Naive thymus-derived CD8-positive, alpha-beta T cell (primary cell): ENCODE measurements around the gene DGKI. TPM values are rescaled to one million over a fixed set of nuclear protein-coding genes. Genes with fewer than 3 reads are reported as not detected.

ENCODE experiments used
- ATAC-seq, 2 donors: fragments of 150-1000 bp; cut with Tn5 transposase in 1 of 2; sonication (Bioruptor Pico), chemical (Tn5 transposase) in 1 of 2; 1 replicate in 1 of 2; 2 replicates in 1 of 2; pipeline ENCODE4 v1.10.0; 2021; ENCODE audit warnings: mild to moderate bottlenecking in 2 of 2, moderate library complexity in 2 of 2
- POLR2A ChIA-PET: fragments of 350-600 bp; sonication (Branson Sonifier 250); formaldehyde crosslinking; loops from one replicate; lab custom pipeline; 2021; ENCODE audit warnings: antibody characterized with exemption; lab: Charles Lee
- DNase-seq, 10 donors: peaks; one replicate each; pipeline versions ENCODE4 v3.0.0 to v3.0.0-alpha.2; 2020 to 2022
- H3K27ac Mint-ChIP-seq, 10 donors: one replicate each; pipeline ENCODE4 v1.8.0; 2020 to 2022; ENCODE audit warnings: mild to moderate bottlenecking in 10 of 10, mixed read lengths in 10 of 10, moderate library complexity in 4 of 10, inconsistent platforms in 1 of 10
- H3K27me3 Mint-ChIP-seq, 5 donors: one replicate each; pipeline ENCODE4 v1.8.0; 2021 to 2022; ENCODE audit warnings: mixed read lengths in 5 of 5
- H3K36me3 Mint-ChIP-seq, 3 donors: one replicate each; pipeline ENCODE4 v1.8.0; 2020 to 2022; ENCODE audit warnings: mixed read lengths in 3 of 3, mild to moderate bottlenecking in 2 of 3, inconsistent platforms in 1 of 3
- H3K4me1 Mint-ChIP-seq, 4 donors: one replicate each; pipeline ENCODE4 v1.8.0; 2021 to 2022; ENCODE audit warnings: mixed read lengths in 4 of 4
- H3K4me3 Mint-ChIP-seq, 10 donors: one replicate each; pipeline ENCODE4 v1.8.0; 2020 to 2022; ENCODE audit warnings: mild to moderate bottlenecking in 10 of 10, mixed read lengths in 10 of 10, moderate library complexity in 6 of 10, inconsistent platforms in 1 of 10
- H3K9me3 Mint-ChIP-seq, 9 donors: one replicate each; pipeline ENCODE4 v1.8.0; 2020 to 2022; ENCODE audit warnings: mixed read lengths in 9 of 9, mild to moderate bottlenecking in 3 of 9, inconsistent platforms in 1 of 9, moderate library complexity in 1 of 9
- polyA plus RNA-seq, 3 donors: library from polyadenylated mRNA; unstranded; fragments of 300-500 nt; fragmentation: Illumina TruSeq; gene quantifications; one replicate each; pipeline ENCODE4 v1.2.3, GENCODE V29; 2021
- total RNA-seq, 8 experiments: library from RNA in 2 of 8; stranded (reverse) in 2 of 8; gene quantifications; one replicate each; pipeline ENCODE4 v1.2.3 and lab custom pipeline; 2021 to 2026

Gene DGKI
- total and polyA plus RNA-seq, 5 experiments from 2014 or later, result 0.01 TPM; not detected in 4

- POLR2A ChIA-PET, result no interaction called here
- H3K4me1 Mint-ChIP-seq, result no peaks in the 10 kb centered on the region
- H3K36me3 Mint-ChIP-seq, result no peaks in the 10 kb centered on the region
- DNase-seq (no peak), ATAC-seq (no peak)
- H3K4me3 Mint-ChIP-seq, result no peak overlapping the region
- H3K27me3 Mint-ChIP-seq, result peaks cover 5 to 13% (median 10%) of the 10 kb centered on the region in 5 donors
- no peaks in the 10 kb centered on the region for H3K9me3 Mint-ChIP-seq
- H3K27ac Mint-ChIP-seq, result no peak overlapping the region
Observed at GRCh38 chr7:137601642-137602041, 245.1 kb downstream of the DGKI start.

- Mint-ChIP-seq H3K4me1 (no peaks in the 10 kb centered on the region), H3K9me3 (no peaks in the 10 kb centered on the region), H3K4me3 (no peak overlapping the region), H3K27me3 (peaks cover 3 to 13% (median 8%) of the 10 kb centered on the region in 5 donors), H3K36me3 (no peaks in the 10 kb centered on the region), H3K27ac (no peak overlapping the region)
- POLR2A ChIA-PET, result no interaction called here
- ATAC-seq (no peak), DNase-seq (no peak)
Observed at GRCh38 chr7:137597856-137598255, 248.9 kb downstream of the DGKI start.

GRCh38 chr7:137593115-137593711, 253.6 kb downstream of the DGKI start:
- Mint-ChIP-seq H3K27ac (no peak overlapping the region), H3K4me1 (no peaks in the 10 kb centered on the region), H3K9me3 (no peaks in the 10 kb centered on the region), H3K4me3 (no peak overlapping the region), H3K36me3 (no peaks in the 10 kb centered on the region), H3K27me3 (peaks cover 3 to 11% (median 7%) of the 10 kb centered on the region in 5 donors)
- POLR2A ChIA-PET, result no interaction called here
- ATAC-seq (no peak), DNase-seq (no peak)

GRCh38 chr7:137592232-137592896, 254.4 kb downstream of the DGKI start:
- H3K27ac Mint-ChIP-seq, result no peak overlapping the region
- DNase-seq (no peak), ATAC-seq (no peak)
- POLR2A ChIA-PET, result no interaction called here
- H3K27me3 Mint-ChIP-seq, result peaks cover 3 to 11% (median 7%) of the 10 kb centered on the region in 5 donors
- H3K4me3 Mint-ChIP-seq, result no peak overlapping the region
- no peaks in the 10 kb centered on the region for H3K36me3 Mint-ChIP-seq
- H3K4me1 Mint-ChIP-seq, result no peaks in the 10 kb centered on the region
- no peaks in the 10 kb centered on the region for H3K9me3 Mint-ChIP-seq

GRCh38 chr7:137591421-137591837, 255.3 kb downstream of the DGKI start:
- Mint-ChIP-seq H3K36me3 (no peaks in the 10 kb centered on the region), H3K27me3 (peaks cover 3 to 11% (median 6%) of the 10 kb centered on the region in 5 donors), H3K9me3 (no peaks in the 10 kb centered on the region), H3K4me1 (no peaks in the 10 kb centered on the region), H3K4me3 (no peak overlapping the region), H3K27ac (no peak overlapping the region)
- DNase-seq, result no peak
- POLR2A ChIA-PET, result no interaction called here
- ATAC-seq, result no peak

GRCh38 chr7:137590756-137591305, 255.9 kb downstream of the DGKI start:
- Mint-ChIP-seq H3K27ac (no peak overlapping the region), H3K4me1 (no peaks in the 10 kb centered on the region), H3K4me3 (no peak overlapping the region), H3K9me3 (no peaks in the 10 kb centered on the region), H3K27me3 (peaks cover 0 to 11% (median 4%) of the 10 kb centered on the region in 5 donors), H3K36me3 (no peaks in the 10 kb centered on the region)
- DNase-seq, result no peak
- POLR2A ChIA-PET, result no interaction called here
- ATAC-seq, result no peak

- no peaks in the 10 kb centered on the region for H3K4me1 Mint-ChIP-seq
- no peak for DNase-seq
- H3K27ac Mint-ChIP-seq, result no peak overlapping the region
- H3K9me3 Mint-ChIP-seq, result no peaks in the 10 kb centered on the region
- H3K27me3 Mint-ChIP-seq, result peaks cover 0 to 7% (median 1%) of the 10 kb centered on the region in 5 donors
- H3K4me3 Mint-ChIP-seq, result no peak overlapping the region
- ATAC-seq, result no peak
- POLR2A ChIA-PET, result no interaction called here
- no peaks in the 10 kb centered on the region for H3K36me3 Mint-ChIP-seq
Observed at GRCh38 chr7:137590071-137590755, 256.6 kb downstream of the DGKI start.

GRCh38 chr7:137587326-137587725, 259.4 kb downstream of the DGKI start:
- H3K9me3 Mint-ChIP-seq, result no peaks in the 10 kb centered on the region
- H3K4me1 Mint-ChIP-seq, result no peaks in the 10 kb centered on the region
- DNase-seq (no peak), ATAC-seq (no peak)
- POLR2A ChIA-PET, result no interaction called here
- no peak overlapping the region for H3K4me3 Mint-ChIP-seq
- H3K36me3 Mint-ChIP-seq, result no peaks in the 10 kb centered on the region
- no peak overlapping the region for H3K27ac Mint-ChIP-seq
- H3K27me3 Mint-ChIP-seq, result peaks cover 3 to 10% (median 3%) of the 10 kb centered on the region in 5 donors

GRCh38 chr7:137585591-137585990, 261.2 kb downstream of the DGKI start:
- H3K4me3 Mint-ChIP-seq, result no peak overlapping the region
- H3K36me3 Mint-ChIP-seq, result no peaks in the 10 kb centered on the region
- H3K27ac Mint-ChIP-seq, result no peak overlapping the region
- H3K9me3 Mint-ChIP-seq, result no peaks in the 10 kb centered on the region
- H3K27me3 Mint-ChIP-seq, result peaks cover 3 to 10% (median 5%) of the 10 kb centered on the region in 5 donors
- DNase-seq (no peak), ATAC-seq (no peak)
- POLR2A ChIA-PET, result no interaction called here
- no peaks in the 10 kb centered on the region for H3K4me1 Mint-ChIP-seq

- H3K27me3 Mint-ChIP-seq, result peaks cover 0 to 16% (median 5%) of the 10 kb centered on the region in 5 donors
- ATAC-seq (no peak), DNase-seq (no peak)
- H3K27ac Mint-ChIP-seq, result no peak overlapping the region
- H3K4me1 Mint-ChIP-seq, result no peaks in the 10 kb centered on the region
- POLR2A ChIA-PET, result no interaction called here
- H3K36me3 Mint-ChIP-seq, result no peaks in the 10 kb centered on the region
- H3K4me3 Mint-ChIP-seq, result no peak overlapping the region
- peaks cover 0 to 4% (median 0%) of the 10 kb centered on the region in 9 donors for H3K9me3 Mint-ChIP-seq
Observed at GRCh38 chr7:137583172-137583571, 263.6 kb downstream of the DGKI start.

- no peaks in the 10 kb centered on the region for H3K36me3 Mint-ChIP-seq
- DNase-seq (no peak), ATAC-seq (no peak)
- peaks cover 0 to 24% (median 4%) of the 10 kb centered on the region in 5 donors for H3K27me3 Mint-ChIP-seq
- H3K27ac Mint-ChIP-seq, result no peak overlapping the region
- POLR2A ChIA-PET, result no interaction called here
- H3K4me3 Mint-ChIP-seq, result no peak overlapping the region
- H3K4me1 Mint-ChIP-seq, result no peaks in the 10 kb centered on the region
- peaks cover 0 to 4% (median 0%) of the 10 kb centered on the region in 9 donors for H3K9me3 Mint-ChIP-seq
Observed at GRCh38 chr7:137579913-137580640, 266.7 kb downstream of the DGKI start.

GRCh38 chr7:137578541-137578940, 268.2 kb downstream of the DGKI start:
- Mint-ChIP-seq H3K27me3 (peaks cover 0 to 22% (median 0%) of the 10 kb centered on the region in 5 donors), H3K9me3 (peaks cover 0 to 4% (median 0%) of the 10 kb centered on the region in 9 donors), H3K4me1 (no peaks in the 10 kb centered on the region), H3K27ac (no peak overlapping the region), H3K36me3 (no peaks in the 10 kb centered on the region), H3K4me3 (no peak overlapping the region)
- POLR2A ChIA-PET, result no interaction called here
- no peak for ATAC-seq
- DNase-seq, result no peak
